ENCODE data around the gene SSTR1.

The SSTR1 gene

DNA sequence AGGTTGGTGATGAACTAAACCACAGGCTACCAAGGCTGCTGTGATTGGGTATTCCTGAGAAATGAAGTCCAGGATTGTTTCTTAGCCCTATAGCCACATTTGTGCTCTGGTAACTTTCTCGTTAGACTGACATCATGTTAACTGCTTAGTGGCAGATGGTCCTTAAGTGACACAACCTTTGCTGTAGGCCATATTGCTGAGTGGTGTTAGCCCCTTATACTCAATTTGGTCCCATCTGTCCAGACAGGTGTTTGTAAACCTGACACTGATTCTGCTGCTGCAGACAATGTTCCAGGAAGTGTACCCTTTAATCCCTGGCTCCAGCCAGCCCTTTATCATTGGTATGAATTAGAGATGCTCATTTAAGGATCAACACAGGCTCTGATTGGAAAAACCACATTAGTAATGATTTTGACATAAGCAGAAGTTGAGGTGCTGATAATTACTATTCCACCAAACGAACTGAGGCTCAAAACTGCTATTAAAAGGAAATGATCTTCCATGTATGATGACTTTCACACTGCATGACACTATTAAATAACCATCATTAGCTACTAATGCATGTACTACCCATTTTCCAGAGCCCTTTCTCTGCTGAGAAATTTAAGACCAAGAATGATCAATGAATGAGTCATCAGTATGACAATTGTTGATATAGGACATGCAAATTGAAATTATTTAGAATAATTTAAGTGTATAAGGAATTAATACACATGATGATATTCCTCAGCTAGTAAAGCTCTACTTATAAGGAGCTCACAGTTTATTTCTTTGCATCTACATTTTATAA is 3.6 kb upstream of the SSTR1 start:
- no peak for DNase-seq

GRCh38 chr14:38204719-38205115 is 3.0 kb upstream of the SSTR1 start:
- DNase-seq, result no peak

GRCh38 chr14:38205119-38205813 is 2.4 kb upstream of the SSTR1 start:
- DNase-seq, result no peak

DNA sequence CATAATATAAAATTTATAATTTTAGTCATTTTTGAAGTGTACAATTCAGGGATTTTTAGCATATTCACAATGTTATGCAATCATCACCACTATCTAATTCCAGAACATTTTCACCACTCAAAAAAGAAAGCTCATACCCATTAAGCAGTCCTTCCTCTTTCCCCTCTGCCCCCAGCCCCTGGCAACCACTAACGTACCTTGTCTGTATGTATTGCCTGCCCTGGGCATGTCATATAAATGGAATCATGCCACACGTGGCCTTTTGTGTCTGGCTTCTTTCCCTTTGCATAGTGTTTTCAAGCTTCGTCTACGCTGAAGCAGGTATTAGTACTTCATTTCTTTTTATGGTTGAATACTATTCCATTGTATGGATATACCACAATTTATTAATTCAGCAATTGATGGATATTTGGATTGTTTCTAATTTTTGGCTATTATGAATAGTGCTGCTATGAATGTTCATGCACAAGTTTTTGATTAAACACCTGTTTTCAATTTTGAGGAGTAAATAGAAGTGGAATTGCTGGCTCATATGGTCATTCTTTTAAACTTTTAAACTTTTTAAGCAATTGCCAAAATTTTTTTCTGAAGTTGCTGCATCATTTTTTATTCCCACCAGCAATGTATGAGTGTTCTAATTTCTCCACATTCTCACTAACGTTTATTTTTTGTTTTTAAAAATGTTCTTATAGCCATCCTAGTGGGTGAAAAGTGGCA is 1.6 kb upstream of the SSTR1 start:
- DNase-seq, result no peak

DNA sequence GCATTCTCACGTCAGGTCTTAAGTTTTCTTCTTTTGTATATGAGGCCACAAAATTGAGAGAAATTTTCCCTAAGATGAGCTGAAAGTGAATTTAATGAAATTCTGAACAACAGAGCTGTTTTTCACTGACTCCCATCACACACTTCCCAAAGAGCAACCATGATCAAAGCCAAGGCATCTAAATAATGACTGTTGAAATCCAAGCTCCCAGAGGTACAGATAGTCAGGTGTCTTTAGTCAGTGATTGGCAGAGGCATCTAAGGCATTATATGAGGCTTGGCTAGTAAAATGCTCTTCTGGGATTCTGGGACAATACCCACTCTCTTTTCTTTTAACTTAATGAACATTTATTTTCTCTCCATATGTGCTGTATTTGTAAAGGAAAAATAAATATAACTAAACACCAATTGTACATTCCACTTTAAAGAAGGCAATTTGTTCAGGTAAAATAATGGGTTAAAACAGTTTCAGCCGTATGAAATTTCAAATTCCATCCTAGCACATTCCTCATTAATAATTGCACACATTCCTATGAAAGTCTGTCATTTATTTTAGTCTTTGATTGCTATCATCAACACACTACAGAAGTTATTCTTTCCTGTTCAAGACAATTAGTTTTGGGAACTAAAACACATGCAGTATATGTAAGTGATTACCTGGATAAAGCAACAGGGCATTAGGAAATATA is 871 bp upstream of the SSTR1 start:
- no peak for DNase-seq

DNA sequence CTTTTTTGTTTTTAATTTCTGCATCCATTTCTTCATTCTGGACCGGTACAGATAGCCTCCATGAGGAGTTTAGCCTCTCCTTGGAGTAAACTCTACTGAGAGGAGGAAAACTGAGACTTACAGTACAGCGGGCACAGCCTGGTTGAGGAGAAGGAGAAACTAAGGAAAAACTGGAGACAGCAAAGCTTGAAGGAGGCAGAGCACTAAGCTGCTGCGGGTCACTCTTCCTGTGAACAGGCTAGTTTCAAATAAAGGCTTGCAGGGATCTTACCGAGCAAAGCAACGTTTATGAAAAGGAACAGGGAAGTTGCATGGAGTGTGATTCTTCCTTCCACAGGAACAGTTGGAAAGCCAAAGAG is 348 bp upstream of the SSTR1 start:
- DNase-seq, result no peak

DNA sequence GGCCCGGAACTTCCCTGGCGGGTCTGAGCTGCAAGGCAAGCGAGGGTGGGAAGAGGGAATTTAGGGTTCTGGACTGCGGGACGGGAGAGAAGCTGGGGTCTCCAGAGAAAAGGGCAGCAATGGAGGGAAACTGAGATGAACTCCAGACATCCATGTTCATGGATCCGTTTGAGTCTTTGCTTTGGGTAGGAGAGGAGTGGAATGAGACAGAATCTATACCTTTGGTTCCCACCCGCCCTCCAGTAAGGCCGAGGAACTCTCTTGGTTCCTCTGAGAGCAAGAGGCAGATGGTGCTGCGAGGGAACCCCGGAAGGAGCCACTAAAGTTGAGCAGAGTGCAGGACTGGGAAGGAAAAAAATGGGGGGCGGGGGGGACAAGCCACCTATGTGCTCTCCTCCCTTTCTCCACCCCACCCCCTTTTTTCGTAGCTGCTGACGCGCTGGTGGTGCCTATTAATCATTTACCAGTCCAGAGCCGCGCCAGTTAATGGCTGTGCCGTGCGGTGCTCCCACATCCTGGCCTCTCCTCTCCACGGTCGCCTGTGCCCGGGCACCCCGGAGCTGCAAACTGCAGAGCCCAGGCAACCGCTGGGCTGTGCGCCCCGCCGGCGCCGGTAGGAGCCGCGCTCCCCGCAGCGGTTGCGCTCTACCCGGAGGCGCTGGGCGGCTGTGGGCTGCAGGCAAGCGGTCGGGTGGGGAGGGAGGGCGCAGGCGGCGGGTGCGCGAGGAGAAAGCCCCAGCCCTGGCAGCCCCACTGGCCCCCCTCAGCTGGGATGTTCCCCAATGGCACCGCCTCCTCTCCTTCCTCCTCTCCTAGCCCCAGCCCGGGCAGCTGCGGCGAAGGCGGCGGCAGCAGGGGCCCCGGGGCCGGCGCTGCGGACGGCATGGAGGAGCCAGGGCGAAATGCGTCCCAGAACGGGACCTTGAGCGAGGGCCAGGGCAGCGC is 1.2 kb downstream of the SSTR1 start:
- peak; percentile 34 for DNase-seq

DNA sequence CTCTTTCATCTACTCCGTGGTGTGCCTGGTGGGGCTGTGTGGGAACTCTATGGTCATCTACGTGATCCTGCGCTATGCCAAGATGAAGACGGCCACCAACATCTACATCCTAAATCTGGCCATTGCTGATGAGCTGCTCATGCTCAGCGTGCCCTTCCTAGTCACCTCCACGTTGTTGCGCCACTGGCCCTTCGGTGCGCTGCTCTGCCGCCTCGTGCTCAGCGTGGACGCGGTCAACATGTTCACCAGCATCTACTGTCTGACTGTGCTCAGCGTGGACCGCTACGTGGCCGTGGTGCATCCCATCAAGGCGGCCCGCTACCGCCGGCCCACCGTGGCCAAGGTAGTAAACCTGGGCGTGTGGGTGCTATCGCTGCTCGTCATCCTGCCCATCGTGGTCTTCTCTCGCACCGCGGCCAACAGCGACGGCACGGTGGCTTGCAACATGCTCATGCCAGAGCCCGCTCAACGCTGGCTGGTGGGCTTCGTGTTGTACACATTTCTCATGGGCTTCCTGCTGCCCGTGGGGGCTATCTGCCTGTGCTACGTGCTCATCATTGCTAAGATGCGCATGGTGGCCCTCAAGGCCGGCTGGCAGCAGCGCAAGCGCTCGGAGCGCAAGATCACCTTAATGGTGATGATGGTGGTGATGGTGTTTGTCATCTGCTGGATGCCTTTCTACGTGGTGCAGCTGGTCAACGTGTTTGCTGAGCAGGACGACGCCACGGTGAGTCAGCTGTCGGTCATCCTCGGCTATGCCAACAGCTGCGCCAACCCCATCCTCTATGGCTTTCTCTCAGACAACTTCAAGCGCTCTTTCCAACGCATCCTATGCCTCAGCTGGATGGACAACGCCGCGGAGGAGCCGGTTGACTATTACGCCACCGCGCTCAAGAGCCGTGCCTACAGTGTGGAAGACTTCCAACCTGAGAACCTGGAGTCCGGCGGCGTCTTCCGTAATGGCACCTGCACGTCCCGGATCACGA is 2.2 kb downstream of the SSTR1 start:
- DNase-seq, result no peak

DNA sequence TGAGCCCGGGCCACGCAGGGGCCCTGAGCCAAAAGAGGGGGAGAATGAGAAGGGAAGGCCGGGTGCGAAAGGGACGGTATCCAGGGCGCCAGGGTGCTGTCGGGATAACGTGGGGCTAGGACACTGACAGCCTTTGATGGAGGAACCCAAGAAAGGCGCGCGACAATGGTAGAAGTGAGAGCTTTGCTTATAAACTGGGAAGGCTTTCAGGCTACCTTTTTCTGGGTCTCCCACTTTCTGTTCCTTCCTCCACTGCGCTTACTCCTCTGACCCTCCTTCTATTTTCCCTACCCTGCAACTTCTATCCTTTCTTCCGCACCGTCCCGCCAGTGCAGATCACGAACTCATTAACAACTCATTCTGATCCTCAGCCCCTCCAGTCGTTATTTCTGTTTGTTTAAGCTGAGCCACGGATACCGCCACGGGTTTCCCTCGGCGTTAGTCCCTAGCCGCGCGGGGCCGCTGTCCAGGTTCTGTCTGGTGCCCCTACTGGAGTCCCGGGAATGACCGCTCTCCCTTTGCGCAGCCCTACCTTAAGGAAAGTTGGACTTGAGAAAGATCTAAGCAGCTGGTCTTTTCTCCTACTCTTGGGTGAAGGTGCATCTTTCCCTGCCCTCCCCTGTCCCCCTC is 3.0 kb downstream of the SSTR1 start:
- DNase-seq, result peak; percentile 40

GRCh38 chr14:38211255-38211735 is 3.6 kb downstream of the SSTR1 start:
- no peak for DNase-seq

- DNase-seq, result no peak
Observed at GRCh38 chr14:38212111-38212510, 4.4 kb downstream of the SSTR1 start.

GRCh38 chr14:38213001-38213400 is 5.3 kb downstream of the SSTR1 start:
- no peak for DNase-seq

- DNase-seq, result no peak
Observed at GRCh38 chr14:38217553-38217952, 9.8 kb downstream of the SSTR1 start.

DNA sequence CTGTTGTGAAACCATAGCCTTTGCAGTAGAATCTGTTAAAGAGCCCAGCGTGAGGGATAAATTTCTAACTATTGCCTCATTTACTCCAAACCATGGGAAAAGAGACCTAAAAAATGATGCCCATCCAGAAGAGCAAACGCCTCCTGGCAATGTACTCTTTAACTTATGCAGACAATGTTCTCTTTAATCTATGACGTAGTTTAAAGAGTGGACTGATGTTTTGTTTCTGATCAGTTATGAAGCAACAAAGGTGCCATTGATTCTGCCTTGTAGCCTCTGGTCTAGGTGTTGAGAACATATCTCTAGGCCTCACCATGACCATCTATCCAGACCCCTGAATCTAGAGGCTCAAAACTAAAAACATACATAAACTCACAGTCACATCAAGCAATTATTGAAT is 13.4 kb downstream of the SSTR1 start:
- DNase-seq, result no peak

DNA sequence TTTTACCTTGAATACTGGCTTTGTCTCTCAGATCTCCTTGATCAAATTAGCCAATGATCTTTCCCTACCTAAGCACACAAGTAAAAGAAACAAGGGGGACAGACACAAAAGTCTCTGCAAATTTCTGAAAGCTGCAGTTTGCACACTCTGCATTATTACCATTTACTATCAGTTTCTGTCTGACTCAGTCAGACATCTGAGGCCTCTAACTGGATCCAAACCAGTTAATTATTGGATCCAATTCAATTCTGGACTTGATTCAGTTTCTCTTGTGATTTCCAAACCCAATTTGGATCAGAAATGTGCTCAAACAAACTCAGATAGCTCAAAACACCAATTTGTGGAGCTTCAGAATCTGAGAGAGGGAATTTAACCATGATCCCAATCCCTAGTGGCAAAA is 16.6 kb downstream of the SSTR1 start:
- DNase-seq, result no peak

GRCh38 chr14:38225946-38226345 is 18.2 kb downstream of the SSTR1 start:
- DNase-seq, result no peak

- DNase-seq, result no peak
Observed at GRCh38 chr14:38226366-38226765, 18.7 kb downstream of the SSTR1 start.

DNA sequence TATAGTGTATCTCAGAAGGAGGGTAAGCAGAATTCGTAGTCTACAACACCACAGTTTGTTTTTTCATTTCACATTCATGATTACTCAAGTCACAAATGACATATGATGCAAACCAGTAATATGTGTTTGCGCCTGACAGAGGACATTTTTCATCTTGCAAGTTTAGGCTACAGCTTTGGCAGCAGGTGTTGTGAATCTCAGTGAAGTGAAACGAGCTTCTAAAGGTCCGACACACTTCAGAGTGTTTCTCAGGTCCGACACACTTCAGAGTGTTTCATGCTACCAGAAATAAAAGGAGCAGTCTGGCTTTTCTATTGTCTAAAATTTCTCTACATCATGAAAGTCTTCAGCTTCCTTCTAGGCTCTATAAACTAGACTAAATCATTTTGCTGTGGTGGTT is 25.5 kb downstream of the SSTR1 start:
- DNase-seq, result no peak

- no peak for DNase-seq
Observed at GRCh38 chr14:38238332-38238731, 30.6 kb downstream of the SSTR1 start.

GRCh38 chr14:38238878-38239277 is 31.2 kb downstream of the SSTR1 start:
- no peak for DNase-seq
